ENCODE results near the gene ASTN2. TPM values are rescaled to one million over a fixed set of nuclear protein-coding genes. Genes with fewer than 3 reads are reported as not detected.

Gene ASTN2
- total RNA-seq, 4 donors from 2014 or later: 3.2 to 7.0 (median 5.4) TPM

DNA sequence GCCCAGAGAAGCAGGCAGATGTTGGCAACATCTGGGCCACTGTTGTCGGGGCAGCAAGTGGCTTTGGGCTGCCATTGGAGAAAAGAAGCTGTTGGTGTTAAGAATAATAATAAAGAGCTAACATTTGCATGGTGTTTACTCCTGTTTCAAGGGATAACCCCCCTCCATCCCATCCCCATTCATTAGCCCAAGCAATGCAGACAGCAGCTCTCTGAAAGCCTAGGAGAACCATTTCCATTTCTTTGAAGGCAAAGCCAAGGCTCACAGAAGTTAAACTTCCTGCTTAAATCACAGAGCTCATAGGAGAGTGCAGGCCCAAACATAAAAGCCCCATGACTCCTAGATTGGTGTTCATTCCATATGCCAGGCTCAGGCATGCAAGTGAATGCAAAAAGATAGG is 175.4 kb downstream of the ASTN2 start:
- TF ChIP-seq CTCF (IDR thresholded peaks at IDR 0.05; ENCODE audit: low read depth): no peak

GRCh38 chr9:117234103-117234502 is 180.8 kb downstream of the ASTN2 start:
- TF ChIP-seq CTCF (IDR thresholded peaks at IDR 0.05; ENCODE audit: low read depth): no peak

DNA sequence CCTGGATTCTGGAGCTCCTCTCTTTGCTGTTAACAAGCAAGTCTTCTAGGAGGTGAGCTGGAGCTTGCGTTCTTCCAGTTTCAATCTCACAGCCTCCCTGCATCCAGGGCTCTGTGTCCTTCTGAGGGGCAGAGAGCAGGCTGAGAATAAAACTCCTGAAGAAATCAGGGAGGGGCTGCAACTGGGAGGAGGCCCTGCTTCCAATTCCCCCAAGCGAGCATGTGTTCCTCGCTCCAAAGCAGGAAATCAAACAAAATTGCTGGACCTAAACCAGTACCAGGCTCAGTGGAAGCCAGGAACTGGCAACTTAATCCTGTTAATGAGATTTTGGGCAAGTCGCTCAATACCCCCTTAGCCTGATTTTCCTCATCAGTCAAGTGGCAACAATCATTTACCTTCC is 181.8 kb downstream of the ASTN2 start:
- TF ChIP-seq CTCF (IDR thresholded peaks at IDR 0.05; ENCODE audit: low read depth): no peak

GRCh38 chr9:117232281-117232680 is 182.6 kb downstream of the ASTN2 start:
- no peak for TF ChIP-seq CTCF (IDR thresholded peaks at IDR 0.05; ENCODE audit: low read depth)

DNA sequence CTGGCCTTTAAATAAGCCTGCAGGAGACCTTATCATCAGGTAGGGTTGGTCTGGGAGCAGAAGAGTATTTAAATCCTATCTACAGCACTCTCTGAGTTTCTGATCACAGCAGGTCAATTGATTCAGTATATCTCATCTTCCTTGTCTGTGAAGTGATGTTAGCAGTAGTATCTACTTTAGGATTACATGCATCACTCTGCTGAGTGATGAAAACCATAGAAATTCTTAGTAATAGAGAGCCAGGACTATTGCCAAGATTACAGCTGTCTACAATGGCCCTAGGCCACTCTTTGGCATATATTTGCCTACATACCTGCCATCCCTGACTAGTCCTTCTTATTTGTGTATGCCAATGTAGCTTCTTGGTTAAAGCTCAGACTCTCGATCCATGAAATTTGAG is 183.8 kb downstream of the ASTN2 start:
- TF ChIP-seq CTCF (IDR thresholded peaks at IDR 0.05; ENCODE audit: low read depth): no peak

GRCh38 chr9:117224695-117225094 is 190.2 kb downstream of the ASTN2 start:
- TF ChIP-seq CTCF (IDR thresholded peaks at IDR 0.05; ENCODE audit: low read depth): no peak

DNA sequence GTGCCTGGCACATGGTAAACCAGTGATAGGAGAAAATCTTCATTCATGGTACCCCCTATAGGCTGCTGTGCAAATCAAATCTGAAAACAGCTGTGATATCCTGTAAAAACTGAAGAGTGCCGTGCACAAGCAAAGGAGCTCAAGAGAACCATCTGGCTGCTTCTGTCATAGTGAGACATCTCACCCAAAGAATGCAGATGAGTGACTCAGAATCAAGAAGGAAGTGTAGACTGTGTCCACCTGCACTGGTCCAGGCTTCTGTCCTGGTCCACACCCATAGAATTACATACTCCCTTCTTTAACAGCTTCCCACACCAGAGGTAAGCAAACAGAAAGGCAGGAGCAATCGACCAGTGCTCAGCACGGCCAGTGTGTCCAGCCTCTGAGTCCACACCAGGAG is 195.9 kb downstream of the ASTN2 start:
- no peak for TF ChIP-seq CTCF (IDR thresholded peaks at IDR 0.05; ENCODE audit: low read depth)
